ENCODE results near the gene NAPG.

DNA sequence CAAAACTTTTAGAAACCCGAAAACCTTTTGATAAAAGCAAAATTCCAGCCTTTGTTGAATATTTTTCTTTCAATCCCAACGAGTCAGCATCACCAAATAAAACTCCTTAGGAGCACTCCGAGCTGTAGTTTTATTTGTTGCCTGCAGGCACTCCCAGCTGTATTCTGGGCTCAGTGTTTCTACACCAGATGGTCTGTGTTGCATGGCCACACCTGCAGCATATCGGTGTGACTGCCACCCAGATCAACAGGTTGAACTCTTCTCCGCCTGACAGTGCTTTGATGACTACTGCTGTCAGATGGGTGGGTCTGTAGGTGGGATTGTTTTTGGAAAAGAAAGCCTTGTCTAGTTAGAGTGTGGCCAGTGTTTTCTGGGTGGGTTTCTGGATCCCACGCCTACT, 38.7 kb upstream of the NAPG start:
- TF ChIP-seq POLR2A (IDR thresholded peaks at IDR 0.05) (no peak), POLR2AphosphoS5 (IDR thresholded peaks at IDR 0.05; ENCODE audit: insufficient read depth in 1 of 2, low read depth in 1 of 2) (no peak)
- TF ChIP-seq, protein P1, sequence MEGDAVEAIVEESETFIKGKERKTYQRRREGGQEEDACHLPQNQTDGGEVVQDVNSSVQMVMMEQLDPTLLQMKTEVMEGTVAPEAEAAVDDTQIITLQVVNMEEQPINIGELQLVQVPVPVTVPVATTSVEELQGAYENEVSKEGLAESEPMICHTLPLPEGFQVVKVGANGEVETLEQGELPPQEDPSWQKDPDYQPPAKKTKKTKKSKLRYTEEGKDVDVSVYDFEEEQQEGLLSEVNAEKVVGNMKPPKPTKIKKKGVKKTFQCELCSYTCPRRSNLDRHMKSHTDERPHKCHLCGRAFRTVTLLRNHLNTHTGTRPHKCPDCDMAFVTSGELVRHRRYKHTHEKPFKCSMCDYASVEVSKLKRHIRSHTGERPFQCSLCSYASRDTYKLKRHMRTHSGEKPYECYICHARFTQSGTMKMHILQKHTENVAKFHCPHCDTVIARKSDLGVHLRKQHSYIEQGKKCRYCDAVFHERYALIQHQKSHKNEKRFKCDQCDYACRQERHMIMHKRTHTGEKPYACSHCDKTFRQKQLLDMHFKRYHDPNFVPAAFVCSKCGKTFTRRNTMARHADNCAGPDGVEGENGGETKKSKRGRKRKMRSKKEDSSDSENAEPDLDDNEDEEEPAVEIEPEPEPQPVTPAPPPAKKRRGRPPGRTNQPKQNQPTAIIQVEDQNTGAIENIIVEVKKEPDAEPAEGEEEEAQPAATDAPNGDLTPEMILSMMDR (IDR thresholded peaks at IDR 0.05), result no peak
